GM12872 (cell line): Measurements from ENCODE around the gene OTP.

Source experiments
- TF ChIP-seq, protein P1 (sequence below): IDR thresholded peaks from 3 replicates; pipeline ENCODE4 v1.5.1; 2011; ENCODE audit warnings: low read depth, mild to moderate bottlenecking, low read length, moderate library complexity; ENCODE audit not compliant: insufficient read depth

Gene OTP

GRCh38 chr5:77643654-77644370, 5.3 kb upstream of the OTP start:
- TF ChIP-seq, protein P1, sequence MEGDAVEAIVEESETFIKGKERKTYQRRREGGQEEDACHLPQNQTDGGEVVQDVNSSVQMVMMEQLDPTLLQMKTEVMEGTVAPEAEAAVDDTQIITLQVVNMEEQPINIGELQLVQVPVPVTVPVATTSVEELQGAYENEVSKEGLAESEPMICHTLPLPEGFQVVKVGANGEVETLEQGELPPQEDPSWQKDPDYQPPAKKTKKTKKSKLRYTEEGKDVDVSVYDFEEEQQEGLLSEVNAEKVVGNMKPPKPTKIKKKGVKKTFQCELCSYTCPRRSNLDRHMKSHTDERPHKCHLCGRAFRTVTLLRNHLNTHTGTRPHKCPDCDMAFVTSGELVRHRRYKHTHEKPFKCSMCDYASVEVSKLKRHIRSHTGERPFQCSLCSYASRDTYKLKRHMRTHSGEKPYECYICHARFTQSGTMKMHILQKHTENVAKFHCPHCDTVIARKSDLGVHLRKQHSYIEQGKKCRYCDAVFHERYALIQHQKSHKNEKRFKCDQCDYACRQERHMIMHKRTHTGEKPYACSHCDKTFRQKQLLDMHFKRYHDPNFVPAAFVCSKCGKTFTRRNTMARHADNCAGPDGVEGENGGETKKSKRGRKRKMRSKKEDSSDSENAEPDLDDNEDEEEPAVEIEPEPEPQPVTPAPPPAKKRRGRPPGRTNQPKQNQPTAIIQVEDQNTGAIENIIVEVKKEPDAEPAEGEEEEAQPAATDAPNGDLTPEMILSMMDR = no peak

GRCh38 chr5:77642738-77643653, 4.5 kb upstream of the OTP start:
- TF ChIP-seq, protein P1 = no peak

DNA sequence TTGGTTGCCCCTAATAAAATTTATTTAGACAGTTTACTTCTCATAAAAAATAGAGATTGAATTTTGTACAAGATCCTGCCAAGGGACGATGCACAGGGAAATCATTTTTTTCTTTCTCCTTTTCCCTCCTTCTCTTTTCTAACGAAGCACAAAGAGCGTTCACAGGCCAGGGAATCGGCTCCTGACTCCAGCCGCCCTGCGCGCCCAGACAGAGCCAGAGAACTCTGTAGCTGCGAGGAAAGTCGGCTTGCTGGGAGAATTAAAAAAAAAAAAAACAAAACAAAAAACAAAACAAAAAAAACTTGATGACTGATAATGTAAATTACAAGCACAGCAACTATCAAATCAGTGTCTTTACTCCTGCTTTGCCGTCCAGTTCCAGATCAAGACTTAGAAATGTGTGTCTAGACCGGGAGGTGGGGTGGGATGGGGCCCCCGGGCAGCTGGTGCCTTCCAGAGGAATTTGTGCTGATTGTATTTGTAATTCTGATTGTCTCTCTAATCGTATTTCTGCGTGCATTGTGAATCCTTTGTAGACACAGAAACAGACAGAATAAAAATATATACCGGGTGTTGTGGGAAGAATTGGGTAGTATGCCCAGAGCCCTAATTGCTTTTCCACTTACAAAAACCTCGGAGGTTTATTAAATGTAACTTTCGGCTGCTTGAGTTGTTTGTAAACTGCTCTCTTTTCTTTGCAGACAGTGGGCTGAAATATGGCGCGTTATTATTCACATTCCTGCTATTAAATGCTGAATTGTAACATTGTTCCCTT, 3.6 kb upstream of the OTP start:
- TF ChIP-seq, protein P1 = no peak

- TF ChIP-seq, protein P1 = no peak
Observed at GRCh38 chr5:77641397-77641943, 3.0 kb upstream of the OTP start.

- TF ChIP-seq, protein P1 = no peak
Observed at GRCh38 chr5:77640589-77641396, 2.3 kb upstream of the OTP start.

GRCh38 chr5:77638763-77639671, 504 bp upstream of the OTP start:
- TF ChIP-seq, protein P1 = no peak
